Esophagus (tissue), 2 donors: ENCODE results near the gene IDH3G. TPM values are rescaled to one million over a fixed set of nuclear protein-coding genes. Genes with fewer than 3 reads are reported as not detected.
A peak's percentile ranks its signal among the peaks of the same experiment; 100 is the strongest.

Source experiments
- H3K27ac ChIP-seq, 2 donors: one replicate each; pipeline ENCODE4 v1.5.1; 2013; ENCODE audit warnings: low read depth in 2 of 2, mild to moderate bottlenecking in 2 of 2, inconsistent platforms in 1 of 2, low read length in 1 of 2, moderate library complexity in 1 of 2
- H3K27me3 ChIP-seq, 2 donors: one replicate each; pipeline ENCODE4 v1.6.1; 2013; ENCODE audit warnings: low read length in 2 of 2, control low read depth in 1 of 2, mild to moderate bottlenecking in 1 of 2; ENCODE audit not compliant: insufficient read depth in 2 of 2, control insufficient read depth in 1 of 2
- H3K36me3 ChIP-seq, 2 donors: one replicate each; pipeline ENCODE4 v1.6.1; 2013; ENCODE audit warnings: low read length in 1 of 2; ENCODE audit not compliant: control insufficient read depth in 2 of 2, insufficient read depth in 2 of 2
- H3K4me1 ChIP-seq, 2 donors: one replicate each; pipeline ENCODE4 v1.6.1; 2013; ENCODE audit warnings: low read length in 1 of 2; ENCODE audit not compliant: control insufficient read depth in 2 of 2, insufficient read depth in 2 of 2
- H3K4me3 ChIP-seq, 2 donors: one replicate each; pipeline ENCODE4 v1.5.1; 2013; ENCODE audit warnings: low read length in 2 of 2, mild to moderate bottlenecking in 2 of 2, low read depth in 1 of 2, moderate library complexity in 1 of 2
- H3K9me3 ChIP-seq, 2 donors: one replicate each; pipeline ENCODE4 v1.6.1; 2013; ENCODE audit warnings: mild to moderate bottlenecking in 2 of 2, low read depth in 1 of 2, low read length in 1 of 2, moderate library complexity in 1 of 2; ENCODE audit not compliant: control insufficient read depth in 2 of 2, insufficient read depth in 1 of 2
- WGBS, 2 donors: extraction: QIAGEN DNeasy Blood & Tissue Kit; methylation state at CpG; one replicate each; pipeline ENCODE4 v1.1.7; 2013; 5-methylcytosine and 5-hydroxymethylcytosine counted together
- polyA plus RNA-seq, 2 donors: library from polyadenylated mRNA; stranded (reverse); fragments of 200-250 nt; gene quantifications; one replicate each; pipeline ENCODE4 v1.2.3, GENCODE V29; 2013
- donor health status: healthy with polysubstance abuse.
- donor health status: Bipolar disorder and iron deficiency.

The IDH3G gene
- polyA plus RNA-seq, result 10 to 100 TPM; 39.3 to 51.9 TPM

DNA sequence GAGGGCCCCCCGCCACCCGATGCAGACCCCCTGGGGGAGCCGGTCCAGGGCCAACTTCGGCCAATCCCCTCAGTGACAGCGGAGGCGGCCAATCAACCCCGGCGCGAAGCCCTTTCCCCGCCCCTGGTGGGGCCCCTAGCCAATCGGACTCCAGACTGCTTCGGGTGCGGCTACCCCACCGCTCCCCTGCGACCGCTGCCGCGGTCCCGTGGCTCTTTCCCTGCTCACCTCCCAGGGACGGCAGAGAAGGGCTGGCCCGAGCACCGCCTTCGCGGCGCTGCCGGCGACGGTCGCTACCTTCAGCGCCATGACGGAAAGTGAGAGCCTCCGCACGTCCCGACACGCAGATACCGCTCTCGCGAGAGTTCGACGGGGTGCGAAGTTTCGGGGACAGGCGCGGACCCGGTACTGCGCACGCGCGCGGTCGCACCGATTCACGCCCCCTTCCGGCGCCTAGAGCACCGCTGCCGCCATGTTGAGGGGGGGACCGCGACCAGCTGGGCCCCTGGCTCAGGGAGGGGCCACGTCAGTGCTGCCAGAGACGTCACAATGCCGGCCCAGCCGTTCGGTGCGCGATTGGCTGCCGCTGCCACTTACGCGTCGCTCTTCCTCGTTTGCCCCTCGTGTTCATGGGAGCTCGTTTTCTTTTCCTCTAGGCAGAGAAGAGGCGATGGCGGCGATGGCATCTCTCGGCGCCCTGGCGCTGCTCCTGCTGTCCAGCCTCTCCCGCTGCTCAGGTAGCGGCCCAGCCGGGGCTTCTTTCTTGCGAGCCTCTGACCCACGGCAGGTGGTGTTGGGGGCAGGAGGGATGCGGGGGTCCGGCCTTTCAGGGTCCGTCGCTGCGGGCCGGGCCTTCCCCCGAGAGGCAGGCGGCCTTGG lies at the start of gene IDH3G, which contains the start of gene SSR4:
Gene IDH3G, minus strand, starts transcription at position 358 of the 879 bp plus-strand sequence. Its CDS starts 49 bp downstream, at position 309.
Gene SSR4, plus strand, starts transcription at position 651 of the 879 bp plus-strand sequence. Its CDS starts 20 bp downstream, at position 671.
- Histone ChIP-seq H3K4me3 (peak within 1 kb of the TSS; percentile 55 to 85), H3K4me1 (peaks cover 0 to 21% of the 10 kb centered on the region in 2 donors), H3K9me3 (peaks cover 0 to 3% of the 10 kb centered on the region in 2 donors), H3K36me3 (peaks cover 0 to 28% of the 10 kb centered on the region in 2 donors), H3K27ac (peak within 1 kb of the TSS; percentile 94 to 98), H3K27me3 (no peaks in the 10 kb centered on the region)
- WGBS, 2 donors, result 1 to 30% methylated on average over 75 to 92 of the region's 92 CpGs

DNA sequence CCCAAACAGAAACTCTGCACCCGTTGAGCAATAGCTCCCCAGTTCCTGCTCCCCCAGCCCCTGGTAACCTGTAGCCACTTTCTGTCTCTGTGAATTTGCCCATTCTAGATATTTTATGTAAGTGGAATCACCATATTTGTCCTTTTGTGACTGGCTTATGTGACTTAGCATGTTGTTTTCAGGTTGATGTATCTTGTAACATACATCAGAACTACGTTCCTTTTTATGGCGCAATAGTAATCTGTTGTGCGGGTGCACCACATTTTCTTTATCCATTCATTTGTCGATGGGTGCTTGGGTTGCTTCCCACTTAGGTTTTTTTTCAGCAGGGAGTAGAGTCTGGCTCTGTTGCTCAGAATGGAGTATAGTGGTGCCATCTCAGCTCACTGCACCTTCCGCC lies 42.7 kb upstream of the IDH3G start:
- Histone ChIP-seq H3K27ac (no peak overlapping the region), H3K4me1 (no peaks in the 10 kb centered on the region), H3K9me3 (peaks cover 0 to 3% of the 10 kb centered on the region in 2 donors), H3K4me3 (no peak overlapping the region), H3K36me3 (no peaks in the 10 kb centered on the region), H3K27me3 (no peaks in the 10 kb centered on the region)
- WGBS, 2 donors, result 92% methylated on average over 6 of the region's 6 CpGs

DNA sequence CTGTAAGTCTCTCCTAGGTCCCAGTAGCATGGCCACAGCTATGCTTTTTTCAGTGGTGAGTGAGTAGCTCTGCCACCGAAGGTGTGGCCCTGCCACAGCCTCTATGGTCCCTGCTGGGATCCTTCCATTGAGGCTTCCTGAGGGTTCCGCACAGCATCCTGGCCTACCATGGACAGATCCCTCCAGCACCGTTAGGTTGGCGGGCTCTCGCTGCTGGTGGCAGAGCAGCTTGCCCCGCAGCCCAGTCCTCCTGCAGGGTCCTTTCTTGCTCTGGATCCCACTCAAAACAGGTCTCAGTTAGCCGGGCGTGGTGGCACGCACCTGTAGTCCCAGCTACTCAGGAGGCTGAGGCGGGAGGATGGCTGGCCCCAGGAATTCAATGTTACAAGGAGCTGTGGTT lies 38.6 kb upstream of the IDH3G start:
- WGBS, 2 donors, result 79 to 90% methylated on average over 10 of the region's 10 CpGs
- Histone ChIP-seq H3K9me3 (peaks cover 0 to 16% of the 10 kb centered on the region in 2 donors), H3K4me3 (no peak overlapping the region), H3K4me1 (peaks cover 0 to 4% of the 10 kb centered on the region in 2 donors), H3K27ac (no peak overlapping the region), H3K36me3 (no peaks in the 10 kb centered on the region), H3K27me3 (peaks cover 0 to 2% of the 10 kb centered on the region in 2 donors)

DNA sequence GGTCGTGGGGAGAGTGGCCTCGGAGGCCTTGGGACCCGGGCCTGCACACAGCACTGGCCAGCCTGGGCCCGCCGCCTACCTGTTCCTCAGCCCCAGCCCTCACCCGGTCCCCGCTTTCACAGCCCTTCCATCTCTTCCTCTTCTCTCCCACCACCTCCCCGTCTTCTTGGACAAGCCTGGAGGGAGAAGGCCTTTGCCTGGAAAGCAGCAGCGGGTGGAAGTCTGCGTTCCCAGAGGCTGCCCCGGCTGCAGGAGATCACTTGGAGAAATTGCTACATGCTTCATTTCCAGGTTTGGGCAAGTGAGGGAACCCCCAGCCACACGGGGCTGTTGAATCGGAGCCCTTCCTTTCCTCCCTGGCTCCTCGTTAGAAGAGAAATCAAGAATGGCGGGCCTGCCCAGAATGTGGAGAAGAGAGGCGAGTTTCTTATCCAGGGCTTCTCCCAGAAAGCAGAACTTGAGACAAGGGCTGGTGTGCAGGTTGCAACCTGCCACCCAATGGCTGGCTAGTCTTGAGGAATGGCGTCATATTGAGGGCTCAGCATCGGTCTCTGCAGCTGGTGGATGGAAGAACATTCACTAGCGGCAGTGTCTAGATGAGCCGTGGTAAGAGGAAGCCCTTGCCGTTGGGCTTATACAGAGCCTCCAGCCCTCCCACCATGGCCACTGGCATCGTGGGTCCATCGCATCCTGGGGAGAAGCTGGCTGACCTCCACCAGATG lies 37.4 kb upstream of the IDH3G start:
- peaks cover 0 to 4% of the 10 kb centered on the region in 2 donors for H3K4me1 ChIP-seq
- H3K27ac ChIP-seq, result no peak overlapping the region
- no peaks in the 10 kb centered on the region for H3K36me3 ChIP-seq
- H3K27me3 ChIP-seq, result peaks cover 0 to 2% of the 10 kb centered on the region in 2 donors
- H3K9me3 ChIP-seq, result peaks cover 0 to 16% of the 10 kb centered on the region in 2 donors
- 61 to 66% methylated on average over 16 to 21 of the region's 23 CpGs for WGBS, 2 donors
- no peak overlapping the region for H3K4me3 ChIP-seq

DNA sequence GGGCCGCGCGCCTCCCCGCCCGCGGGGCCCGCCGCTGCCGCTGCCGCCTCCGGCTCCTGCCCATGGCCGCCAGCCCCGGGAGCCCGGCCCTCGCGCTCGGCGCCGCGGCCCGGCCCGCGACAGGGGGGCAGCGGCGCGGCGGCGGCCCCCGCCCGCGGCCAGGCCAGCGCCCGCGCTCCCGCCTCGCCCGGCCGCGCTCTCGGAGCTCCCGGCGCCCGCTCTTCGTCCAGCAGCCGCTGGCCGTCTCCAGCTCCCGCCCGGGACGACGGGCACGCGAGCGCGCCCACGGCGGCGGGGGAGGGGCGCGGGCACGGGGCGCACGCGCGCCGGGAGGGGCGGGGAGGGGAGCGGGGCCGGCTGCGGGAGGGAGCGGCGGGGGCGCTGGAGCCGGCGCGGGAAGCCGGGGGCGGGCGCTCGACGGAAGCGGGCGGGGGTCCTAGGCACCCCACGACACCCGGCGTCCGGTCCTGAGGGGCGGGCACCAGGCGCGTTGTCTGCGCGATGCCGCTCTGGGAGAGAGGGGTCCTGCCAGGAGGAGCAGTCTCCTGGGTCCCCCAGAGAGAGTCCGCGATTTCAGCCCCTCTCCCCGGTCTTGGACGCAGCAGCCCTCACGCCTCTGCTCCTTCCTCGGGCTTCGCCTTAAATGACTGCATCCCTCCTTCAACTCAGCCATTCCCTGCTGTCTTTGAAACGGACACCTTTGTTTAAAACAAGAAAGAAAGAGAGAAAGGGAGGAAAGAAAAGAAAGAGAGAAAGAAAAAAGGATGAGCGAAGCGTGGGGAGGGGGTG lies 36.7 kb upstream of the IDH3G start:
- peaks cover 0 to 4% of the 10 kb centered on the region in 2 donors for H3K4me1 ChIP-seq
- H3K27me3 ChIP-seq, result peaks cover 0 to 2% of the 10 kb centered on the region in 2 donors
- H3K4me3 ChIP-seq, result peak overlapping the region in 1 of 2 donors; percentile 23
- H3K36me3 ChIP-seq, result no peaks in the 10 kb centered on the region
- H3K9me3 ChIP-seq, result peaks cover 0 to 16% of the 10 kb centered on the region in 2 donors
- 3 to 22% methylated on average over 19 to 97 of the region's 102 CpGs for WGBS, 2 donors
- H3K27ac ChIP-seq, result no peak overlapping the region

GRCh38 chrX:153829799-153830639 lies 35.8 kb upstream of the IDH3G start, which contains the start of gene PDZD4:
TSS of gene PDZD4 (minus strand) at chrX:153830544. CDS start at chrX:153830298, 246 bp downstream.
- Histone ChIP-seq H3K4me1 (peaks cover 0 to 4% of the 10 kb centered on the region in 2 donors), H3K4me3 (peak within 1 kb of the TSS; percentile 23 to 26), H3K27ac (no peak within 1 kb of the TSS), H3K36me3 (no peaks in the 10 kb centered on the region), H3K9me3 (peaks cover 0 to 16% of the 10 kb centered on the region in 2 donors), H3K27me3 (peaks cover 0 to 2% of the 10 kb centered on the region in 2 donors)
- 1 to 19% methylated on average over 57 to 96 of the region's 97 CpGs for WGBS, 2 donors

DNA sequence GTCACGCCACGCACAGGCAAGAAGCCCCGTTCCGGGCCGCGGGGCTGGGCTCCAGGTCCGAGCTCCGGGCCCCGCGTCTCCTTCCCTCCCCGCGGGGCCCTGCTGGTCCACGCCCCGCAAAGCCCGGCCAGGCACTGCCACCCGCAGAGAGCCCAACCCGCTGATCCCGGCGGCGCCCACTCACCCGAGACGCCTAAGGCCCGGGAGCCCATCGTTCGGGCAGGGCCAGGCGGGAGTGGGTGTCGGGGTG lies 35.3 kb upstream of the IDH3G start:
- H3K27me3 ChIP-seq, result peaks cover 0 to 2% of the 10 kb centered on the region in 2 donors
- H3K4me3 ChIP-seq, result peak overlapping the region; percentile 4 to 26
- no peak overlapping the region for H3K27ac ChIP-seq
- peaks cover 0 to 4% of the 10 kb centered on the region in 2 donors for H3K4me1 ChIP-seq
- H3K9me3 ChIP-seq, result peaks cover 0 to 16% of the 10 kb centered on the region in 2 donors
- 1 to 32% methylated on average over 15 to 27 of the region's 27 CpGs for WGBS, 2 donors
- H3K36me3 ChIP-seq, result no peaks in the 10 kb centered on the region

GRCh38 chrX:153828723-153829548 lies 34.8 kb upstream of the IDH3G start:
- Histone ChIP-seq H3K4me1 (peaks cover 0 to 4% of the 10 kb centered on the region in 2 donors), H3K9me3 (peaks cover 0 to 16% of the 10 kb centered on the region in 2 donors), H3K27ac (peak overlapping the region in 1 of 2 donors; percentile 5), H3K4me3 (peak overlapping the region in 1 of 2 donors; percentile 4), H3K36me3 (no peaks in the 10 kb centered on the region), H3K27me3 (peaks cover 0 to 2% of the 10 kb centered on the region in 2 donors)
- WGBS, 2 donors, result 11 to 24% methylated on average over 29 to 50 of the region's 50 CpGs
